HG03469 (cell line): ENCODE results near the gene RPP21.
"Not testable (repeated sequence)": the region's sequence is repeated elsewhere in the genome, so short reads cannot be mapped to it uniquely, and the experiment has no call there.

Experiments used
- ATAC-seq: cut with Tn5 transposase; IDR thresholded peaks from one replicate; pipeline ENCODE4 v1.9.1; 2021; ENCODE audit warnings: mild to moderate bottlenecking, moderate library complexity, moderate number of reproducible peaks; ENCODE audit not compliant: unreplicated experiment

Gene RPP21

DNA sequence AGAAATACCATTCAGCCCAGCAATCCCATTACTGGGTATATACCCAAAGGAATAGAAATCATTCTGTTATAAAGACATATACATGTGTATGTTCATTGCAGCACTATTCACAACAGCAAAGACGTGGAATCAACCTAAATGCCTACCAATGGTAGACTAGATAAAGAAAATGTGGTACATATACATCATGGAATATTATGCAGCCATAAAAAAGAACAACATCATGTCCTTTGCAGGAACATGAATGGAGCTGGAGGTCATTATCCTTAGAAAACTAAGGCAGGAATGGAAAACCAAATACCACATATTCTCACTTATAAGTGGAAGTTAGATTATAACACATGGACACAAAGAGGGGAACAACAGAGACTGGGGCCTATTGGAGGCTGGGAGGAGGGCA, 24.3 kb downstream of the RPP21 start:
- not testable (repeated sequence) for ATAC-seq

DNA sequence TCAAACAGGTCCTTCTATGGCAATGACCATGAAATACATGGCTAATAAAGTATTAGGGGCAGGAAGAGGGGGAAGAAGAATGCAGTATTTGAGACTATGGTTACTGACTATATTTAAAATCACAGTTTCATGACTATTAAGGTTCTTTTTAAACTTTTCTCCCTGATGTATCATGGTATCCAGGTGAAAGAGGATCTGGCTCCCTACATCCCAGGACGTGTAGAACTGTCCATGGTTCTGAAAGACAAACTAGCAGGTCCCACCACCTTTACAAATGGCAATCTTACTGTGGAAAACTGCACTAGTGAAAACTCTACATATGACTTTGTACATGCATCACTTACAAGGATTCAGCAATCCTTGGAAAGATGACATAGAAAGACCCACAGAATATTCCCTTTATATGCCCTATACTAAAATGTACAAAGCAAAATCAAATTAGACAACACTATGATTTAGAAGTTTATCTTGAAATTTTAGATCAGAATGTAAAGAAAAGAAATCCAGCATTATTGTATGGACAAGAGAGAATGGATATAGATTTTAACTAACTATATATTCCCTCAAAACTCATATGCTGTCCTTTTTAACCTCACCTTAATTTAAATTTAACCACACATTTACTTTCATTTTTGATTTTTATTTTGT, 33.5 kb downstream of the RPP21 start:
- ATAC-seq: no peak

DNA sequence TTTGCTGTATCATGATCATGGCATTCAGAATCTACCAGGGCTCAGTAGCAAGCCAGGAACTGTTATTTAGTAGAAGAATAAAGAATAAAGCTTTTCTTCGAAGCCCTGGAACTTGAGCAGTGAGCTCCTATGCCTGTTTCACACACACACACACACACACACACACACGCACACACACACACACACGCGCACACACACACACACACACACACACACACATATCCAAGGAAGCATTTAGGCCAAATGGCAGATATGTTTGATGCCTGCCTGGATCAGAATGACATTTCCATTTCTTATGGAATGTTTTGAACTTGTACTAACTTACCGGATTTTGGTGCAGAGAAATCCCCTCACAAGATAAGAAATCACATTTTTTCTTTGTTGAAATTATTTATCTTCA, 35.5 kb downstream of the RPP21 start:
- ATAC-seq: no peak

DNA sequence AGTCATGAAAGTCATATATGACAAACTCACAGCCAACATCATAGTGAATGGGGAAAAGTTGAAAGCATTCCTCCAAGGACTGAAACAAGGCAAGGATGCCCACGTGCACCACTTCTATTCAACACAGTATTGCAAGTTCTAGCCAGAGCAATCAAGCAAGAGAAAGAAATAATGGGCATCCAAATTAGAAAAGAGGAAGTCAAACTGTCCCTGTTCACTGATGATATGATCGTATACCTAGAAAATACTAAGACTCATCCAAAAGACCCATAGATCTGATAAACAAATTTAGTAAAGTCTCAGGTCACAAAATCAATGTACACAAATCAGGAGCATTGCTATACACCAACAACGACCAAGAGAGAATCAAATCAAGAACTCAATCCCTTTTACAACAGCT, 41.2 kb downstream of the RPP21 start:
- no peak for ATAC-seq

DNA sequence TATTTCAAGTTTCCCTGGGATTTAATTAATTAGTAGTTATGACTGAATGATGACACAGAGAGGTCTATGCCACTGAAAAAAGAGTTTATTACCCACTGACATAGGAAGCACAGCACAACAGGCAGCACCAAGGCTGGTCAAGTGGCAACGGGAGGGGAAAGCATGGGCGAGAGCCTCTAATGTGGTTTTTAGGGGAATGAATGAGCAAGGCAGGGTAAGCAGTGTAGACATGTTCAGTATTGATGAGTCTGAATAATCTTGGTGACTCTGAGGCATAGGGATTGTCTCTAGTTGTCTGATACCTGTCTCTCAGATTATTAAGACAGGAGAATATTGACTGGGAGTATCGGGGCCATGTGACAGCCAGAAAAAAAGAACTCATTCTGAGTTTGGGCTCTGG, 46.3 kb downstream of the RPP21 start:
- ATAC-seq: no peak

DNA sequence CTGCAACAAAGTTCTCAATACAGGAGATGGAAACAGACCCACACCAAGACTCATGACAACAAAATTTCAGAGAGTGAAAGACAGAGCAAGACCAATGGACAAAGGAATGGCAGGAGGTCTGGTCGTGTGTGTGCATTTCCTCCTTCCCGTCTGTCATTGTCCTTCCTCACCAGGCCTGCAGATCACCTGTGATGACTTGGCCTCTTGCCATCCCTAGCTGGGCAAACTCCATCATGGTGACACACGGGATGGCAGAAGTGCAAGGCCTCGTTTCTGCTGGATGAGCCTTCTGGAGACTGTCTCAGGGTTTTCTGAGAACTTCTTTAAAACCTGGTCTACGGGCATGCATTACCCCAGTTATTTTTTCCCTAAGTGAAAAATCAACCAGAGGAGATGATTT, 49.2 kb downstream of the RPP21 start:
- ATAC-seq: no peak
